GM06990 (cell line): ENCODE data around the gene AGBL4.

Experiments
- DNase-seq: peaks from one replicate; pipeline ENCODE4 v3.0.0-alpha.2; 2011; ENCODE audit not compliant: insufficient read length; ENCODE audit errors: extremely low read depth
- H3K27me3 ChIP-seq: replicated peaks from 2 replicates; pipeline ENCODE4 v1.6.0; 2011; ENCODE audit warnings: low read length; ENCODE audit not compliant: control insufficient read depth, insufficient read depth
- H3K36me3 ChIP-seq: 2 replicates; pipeline ENCODE4 v1.5.1; 2011; ENCODE audit warnings: low read length; ENCODE audit not compliant: control insufficient read depth, insufficient read depth
- H3K4me3 ChIP-seq: replicated peaks from 2 replicates; pipeline ENCODE4 v1.5.1; 2011; ENCODE audit warnings: low read depth, mild to moderate bottlenecking, control low read depth, low read length
- TF ChIP-seq, protein P1 (sequence below): IDR thresholded peaks from 2 replicates; pipeline ENCODE4 v1.5.1; 2011; ENCODE audit warnings: low read length, control low read depth, mild to moderate bottlenecking, inconsistent platforms; ENCODE audit not compliant: insufficient read depth, poor library complexity, severe bottlenecking

Gene AGBL4

DNA sequence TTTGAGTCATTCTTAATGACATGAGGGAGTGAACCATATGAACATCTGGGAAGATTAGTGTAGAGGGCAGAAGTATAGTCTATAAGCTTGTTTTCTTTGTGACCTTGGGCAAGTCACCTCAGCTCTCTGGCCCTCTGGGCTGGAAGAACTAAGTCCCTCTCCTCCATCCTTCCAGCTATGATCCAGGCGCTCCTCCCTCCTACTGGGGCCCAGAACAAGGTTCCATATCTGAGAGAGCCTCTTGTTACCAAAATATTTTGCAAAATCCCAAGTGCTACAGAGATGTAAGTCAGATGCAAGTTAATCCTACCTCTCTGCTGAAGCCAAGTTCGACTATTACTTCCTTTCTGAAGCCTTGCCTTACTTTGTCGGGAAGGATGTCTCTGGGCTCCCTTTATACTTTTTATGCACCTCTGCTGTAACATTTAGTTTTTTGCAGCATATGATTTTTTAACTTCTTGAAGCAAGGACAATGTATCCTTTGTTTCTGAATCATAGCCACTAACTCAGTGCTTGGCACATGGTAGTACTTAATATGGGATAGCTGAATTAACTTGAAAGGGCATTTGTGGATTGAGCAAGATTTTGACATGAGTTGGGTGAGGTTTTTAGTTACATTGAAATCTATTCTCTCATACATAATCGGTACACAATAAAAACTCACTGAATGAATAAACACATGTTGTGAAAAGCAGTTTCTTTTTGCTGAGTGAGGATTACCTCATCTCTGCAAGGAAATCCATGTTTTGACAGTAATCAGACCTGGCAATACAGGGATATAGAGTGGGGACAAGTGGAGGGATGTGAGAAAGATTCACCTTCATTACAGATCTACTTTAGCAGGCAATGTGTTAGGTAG, 1192.4 kb downstream of the AGBL4 start:
- no peaks in the 10 kb centered on the region for H3K36me3 ChIP-seq
- H3K4me3 ChIP-seq = no peak overlapping the region
- TF ChIP-seq, protein P1, sequence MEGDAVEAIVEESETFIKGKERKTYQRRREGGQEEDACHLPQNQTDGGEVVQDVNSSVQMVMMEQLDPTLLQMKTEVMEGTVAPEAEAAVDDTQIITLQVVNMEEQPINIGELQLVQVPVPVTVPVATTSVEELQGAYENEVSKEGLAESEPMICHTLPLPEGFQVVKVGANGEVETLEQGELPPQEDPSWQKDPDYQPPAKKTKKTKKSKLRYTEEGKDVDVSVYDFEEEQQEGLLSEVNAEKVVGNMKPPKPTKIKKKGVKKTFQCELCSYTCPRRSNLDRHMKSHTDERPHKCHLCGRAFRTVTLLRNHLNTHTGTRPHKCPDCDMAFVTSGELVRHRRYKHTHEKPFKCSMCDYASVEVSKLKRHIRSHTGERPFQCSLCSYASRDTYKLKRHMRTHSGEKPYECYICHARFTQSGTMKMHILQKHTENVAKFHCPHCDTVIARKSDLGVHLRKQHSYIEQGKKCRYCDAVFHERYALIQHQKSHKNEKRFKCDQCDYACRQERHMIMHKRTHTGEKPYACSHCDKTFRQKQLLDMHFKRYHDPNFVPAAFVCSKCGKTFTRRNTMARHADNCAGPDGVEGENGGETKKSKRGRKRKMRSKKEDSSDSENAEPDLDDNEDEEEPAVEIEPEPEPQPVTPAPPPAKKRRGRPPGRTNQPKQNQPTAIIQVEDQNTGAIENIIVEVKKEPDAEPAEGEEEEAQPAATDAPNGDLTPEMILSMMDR = no peak
- H3K27me3 ChIP-seq = no peaks in the 10 kb centered on the region; the same call in none of the 2 replicates
- no peak for DNase-seq

DNA sequence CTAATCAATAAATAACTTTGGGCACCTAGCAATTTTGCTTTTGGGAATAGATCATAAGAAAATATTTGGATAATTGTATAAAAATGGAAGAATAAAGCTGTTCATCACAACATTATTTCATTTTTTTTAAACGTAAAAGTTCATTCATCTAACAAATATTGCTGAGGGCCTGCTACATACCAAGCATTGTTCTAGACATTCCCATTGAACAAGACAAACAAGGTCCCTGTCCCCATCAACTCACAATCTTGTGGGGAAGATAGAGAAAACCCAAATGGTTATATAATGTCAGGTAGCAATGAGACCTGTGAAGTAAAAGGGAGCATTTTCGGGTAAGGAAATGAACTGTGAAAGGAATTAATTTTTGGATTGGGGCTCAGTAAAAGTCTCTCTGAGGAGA, 1193.0 kb downstream of the AGBL4 start:
- no peaks in the 10 kb centered on the region; the same call in none of the 2 replicates for H3K27me3 ChIP-seq
- no peaks in the 10 kb centered on the region for H3K36me3 ChIP-seq
- no peak for DNase-seq
- TF ChIP-seq, protein P1 = no peak
- no peak overlapping the region for H3K4me3 ChIP-seq

DNA sequence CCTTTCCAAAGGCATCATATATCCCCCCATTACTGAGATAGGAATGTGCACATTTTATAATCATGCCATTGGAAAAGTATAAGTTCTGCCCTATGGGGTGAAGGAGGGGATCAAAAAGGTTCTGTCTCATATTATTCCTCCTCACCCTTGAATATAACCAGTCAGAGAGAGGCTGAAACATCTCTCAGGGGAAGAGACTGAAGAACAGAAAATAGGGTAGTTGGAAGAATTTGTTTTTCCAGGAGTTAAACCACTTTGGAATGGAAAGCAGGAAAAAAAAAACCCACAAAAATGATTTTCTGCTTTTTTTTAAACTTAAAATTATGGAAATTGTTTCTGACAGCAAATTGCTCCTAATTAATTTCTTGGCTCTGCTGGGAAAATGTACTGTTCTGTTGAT, 1194.3 kb downstream of the AGBL4 start:
- Histone ChIP-seq H3K4me3 (no peak overlapping the region), H3K27me3 (no peaks in the 10 kb centered on the region; the same call in none of the 2 replicates), H3K36me3 (no peaks in the 10 kb centered on the region)
- TF ChIP-seq, protein P1 = no peak
- no peak for DNase-seq

DNA sequence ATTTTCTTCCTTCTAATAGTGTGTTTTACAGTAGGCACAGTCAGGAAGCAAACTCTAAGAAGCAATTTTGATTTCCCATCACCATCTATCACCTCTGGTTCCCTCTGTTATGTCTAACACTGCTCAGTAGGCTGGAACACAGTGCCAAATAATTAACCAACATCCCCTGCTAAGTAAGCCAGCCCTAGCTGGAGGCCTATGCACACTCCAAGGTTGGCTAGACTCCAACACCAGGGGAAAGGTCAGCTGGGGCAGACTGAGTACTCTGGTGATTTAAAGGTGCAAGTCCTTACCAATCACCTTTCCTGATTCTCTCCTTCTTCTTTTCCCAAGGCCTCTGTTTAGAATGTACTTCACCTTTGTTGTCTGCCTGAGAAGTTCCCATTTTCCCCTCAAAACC, 1200.6 kb downstream of the AGBL4 start:
- Histone ChIP-seq H3K36me3 (no peaks in the 10 kb centered on the region), H3K27me3 (no peaks in the 10 kb centered on the region; the same call in 1 of the 2 replicates), H3K4me3 (no peak overlapping the region)
- DNase-seq = no peak
- TF ChIP-seq, protein P1 = no peak

DNA sequence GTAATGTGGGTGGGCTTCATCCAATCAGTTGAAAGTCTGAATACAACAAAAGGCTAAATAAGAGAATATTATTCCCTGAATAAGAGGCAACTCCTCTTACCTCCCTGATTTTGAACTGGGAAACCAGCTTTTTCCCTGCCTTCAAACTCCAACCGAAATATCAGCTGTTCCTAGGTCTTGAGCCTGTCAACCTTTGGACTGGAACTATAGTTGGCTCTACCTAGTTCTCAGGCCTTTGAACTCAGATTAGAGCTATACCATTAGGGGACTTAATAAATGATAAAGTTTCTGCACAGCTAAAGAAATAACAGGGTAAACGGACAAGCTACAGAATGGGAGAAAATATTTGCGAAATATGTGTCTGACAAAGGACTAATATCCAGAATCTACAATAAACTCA, 1203.3 kb downstream of the AGBL4 start:
- Histone ChIP-seq H3K36me3 (no peaks in the 10 kb centered on the region), H3K27me3 (no peaks in the 10 kb centered on the region), H3K4me3 (no peak overlapping the region)
- TF ChIP-seq, protein P1 = no peak
- no peak for DNase-seq
